Measurements from ENCODE around the gene CHD9. TPM values are rescaled to one million over a fixed set of nuclear protein-coding genes. Genes with fewer than 3 reads are reported as not detected.

CHD9 gene
- total RNA-seq, 2 experiments from 2014 or later: 12.7 to 14.0 TPM

DNA sequence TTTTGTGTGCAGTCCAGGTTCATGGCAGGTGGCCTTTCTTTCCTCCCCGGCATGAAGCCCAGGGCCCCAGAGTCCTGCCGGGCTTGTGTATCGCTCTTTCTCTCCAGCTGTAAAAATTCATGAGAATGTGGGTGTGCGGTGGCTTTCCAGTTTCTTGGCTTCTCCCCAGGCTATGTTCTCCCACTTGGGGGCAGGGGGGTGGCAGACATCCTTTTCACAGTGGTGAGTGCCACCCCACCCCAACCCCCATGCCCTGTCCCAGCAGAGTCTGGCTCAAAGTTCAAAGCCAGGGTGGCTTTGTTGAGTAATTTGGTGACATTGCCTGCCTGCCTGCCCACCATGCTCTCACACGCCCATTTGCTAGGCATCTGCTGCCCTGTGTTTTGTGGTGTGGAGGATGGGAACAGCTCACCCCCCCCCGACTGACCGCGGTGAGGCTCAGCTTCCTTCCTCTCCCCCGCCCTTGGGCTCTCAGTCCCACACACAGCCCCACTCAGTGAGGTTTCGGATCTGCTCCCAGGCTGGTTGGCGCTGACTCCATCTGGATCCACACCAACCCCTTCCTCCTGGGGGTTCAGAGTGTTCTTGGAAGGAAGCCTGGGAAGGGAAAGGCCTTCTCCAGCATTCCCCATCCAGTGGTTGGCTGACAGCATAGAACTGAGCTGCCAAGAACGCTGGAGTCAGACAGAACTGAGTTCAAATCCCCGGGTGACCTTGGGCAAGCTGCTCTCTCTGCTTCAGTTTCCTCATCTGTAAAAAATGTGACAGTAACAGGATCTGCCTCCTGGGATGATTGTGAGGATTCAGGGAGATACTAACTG lies 36.0 kb downstream of the CHD9 start:
- peaks cover 1% of the 10 kb centered on the region for H3K36me3 Mint-ChIP-seq
- peaks cover 17% of the 10 kb centered on the region for H3K4me1 Mint-ChIP-seq
- peaks cover 3% of the 10 kb centered on the region for H3K27me3 Mint-ChIP-seq
- no peak for DNase-seq
- no peaks in the 10 kb centered on the region for H3K9me3 Mint-ChIP-seq
- no peak overlapping the region for H3K4me3 Mint-ChIP-seq
- no peak overlapping the region for H3K27ac Mint-ChIP-seq

DNA sequence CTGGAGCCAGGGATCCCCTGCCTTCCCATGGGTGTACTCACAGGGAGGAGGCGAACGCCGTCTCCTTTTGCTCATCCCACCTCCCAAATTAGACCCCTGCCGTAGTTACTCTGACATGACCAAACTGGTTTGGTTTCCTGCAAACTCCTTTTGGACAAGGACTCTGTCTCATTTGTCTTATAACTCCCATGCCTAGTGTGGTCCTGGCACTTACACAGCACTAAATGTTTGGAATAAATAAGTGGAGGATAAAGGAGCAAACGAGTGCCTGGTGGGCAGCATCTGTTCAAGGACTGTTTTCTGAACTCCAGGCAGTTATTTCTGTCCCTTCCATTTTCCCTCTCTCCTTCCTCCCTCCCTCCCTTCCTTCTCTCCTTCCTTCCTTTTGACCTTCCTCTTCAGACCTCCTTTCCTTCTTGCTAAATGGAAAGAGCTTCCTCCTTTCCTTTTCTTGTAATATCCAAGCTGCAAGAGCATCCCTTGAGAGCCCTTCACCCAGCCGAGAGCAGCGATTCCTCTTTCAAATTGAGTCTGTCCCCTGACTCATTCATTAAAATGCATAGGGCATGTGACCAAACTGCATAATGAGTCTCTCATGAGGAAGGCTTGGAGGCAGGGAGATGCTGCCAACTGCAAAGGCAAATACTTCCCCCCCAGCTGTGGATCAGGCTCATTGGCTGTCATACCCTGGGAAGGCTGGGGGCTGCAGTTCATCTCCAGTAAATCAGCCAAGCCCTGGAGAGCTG lies 36.8 kb downstream of the CHD9 start:
- no peaks in the 10 kb centered on the region for H3K9me3 Mint-ChIP-seq
- peaks cover 3% of the 10 kb centered on the region for H3K27me3 Mint-ChIP-seq
- H3K36me3 Mint-ChIP-seq: peaks cover 1% of the 10 kb centered on the region
- H3K4me3 Mint-ChIP-seq: peak overlapping the region; percentile 38
- no peak for DNase-seq
- peaks cover 15% of the 10 kb centered on the region for H3K4me1 Mint-ChIP-seq
- H3K27ac Mint-ChIP-seq: peak overlapping the region; percentile 71

DNA sequence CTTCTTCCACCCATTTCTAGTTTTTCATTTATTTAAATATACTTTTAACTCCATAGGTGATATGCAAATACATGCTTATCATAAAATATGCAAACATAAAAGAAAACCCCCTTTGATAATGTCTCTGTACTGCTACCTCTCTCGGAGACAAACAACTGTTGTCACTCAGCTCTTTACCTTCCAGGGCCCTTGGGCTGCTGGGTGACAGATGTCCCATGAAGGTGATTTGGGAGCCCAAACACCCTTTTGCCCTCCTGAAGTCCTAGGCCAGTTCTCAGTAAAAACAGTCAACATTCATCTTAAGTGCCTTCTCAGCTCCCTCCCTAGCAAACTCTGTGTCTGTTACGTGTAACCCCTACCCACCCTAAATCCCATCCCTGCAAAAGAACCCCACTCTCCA lies 37.5 kb downstream of the CHD9 start:
- Mint-ChIP-seq H3K4me1 (peaks cover 15% of the 10 kb centered on the region), H3K4me3 (no peak overlapping the region), H3K36me3 (peaks cover 1% of the 10 kb centered on the region), H3K27me3 (peaks cover 3% of the 10 kb centered on the region), H3K9me3 (no peaks in the 10 kb centered on the region), H3K27ac (no peak overlapping the region)
- no peak for DNase-seq

DNA sequence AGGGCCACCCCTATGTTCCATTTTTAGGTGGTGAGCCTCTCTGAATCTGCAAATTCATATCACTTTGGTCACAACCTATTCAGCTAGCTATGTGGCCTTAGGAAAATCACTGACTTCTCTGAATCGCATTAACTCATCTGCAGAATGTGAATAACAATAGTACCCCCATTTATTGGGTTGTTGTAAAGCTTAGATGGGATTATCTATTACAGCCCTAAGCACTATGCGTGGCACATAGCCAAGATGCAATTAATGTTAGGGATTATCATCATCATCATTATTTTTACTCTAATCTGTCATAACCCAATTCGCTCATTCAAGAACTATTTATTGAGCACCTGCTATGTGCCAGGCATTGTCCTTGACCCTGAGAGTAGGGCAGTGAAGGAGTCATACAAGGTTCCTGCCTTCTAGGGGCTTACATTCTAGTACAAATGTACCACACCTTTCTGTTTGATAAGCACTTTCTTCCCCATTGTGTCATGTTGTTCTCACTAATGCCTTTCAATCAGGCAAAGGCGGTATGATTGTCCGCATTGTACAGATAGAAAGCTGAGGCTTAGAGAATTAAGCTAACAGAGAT lies 38.5 kb downstream of the CHD9 start:
- H3K9me3 Mint-ChIP-seq: no peaks in the 10 kb centered on the region
- H3K27ac Mint-ChIP-seq: no peak overlapping the region
- H3K4me3 Mint-ChIP-seq: no peak overlapping the region
- no peak for DNase-seq
- peaks cover 15% of the 10 kb centered on the region for H3K4me1 Mint-ChIP-seq
- H3K36me3 Mint-ChIP-seq: peaks cover 1% of the 10 kb centered on the region
- peaks cover 3% of the 10 kb centered on the region for H3K27me3 Mint-ChIP-seq

DNA sequence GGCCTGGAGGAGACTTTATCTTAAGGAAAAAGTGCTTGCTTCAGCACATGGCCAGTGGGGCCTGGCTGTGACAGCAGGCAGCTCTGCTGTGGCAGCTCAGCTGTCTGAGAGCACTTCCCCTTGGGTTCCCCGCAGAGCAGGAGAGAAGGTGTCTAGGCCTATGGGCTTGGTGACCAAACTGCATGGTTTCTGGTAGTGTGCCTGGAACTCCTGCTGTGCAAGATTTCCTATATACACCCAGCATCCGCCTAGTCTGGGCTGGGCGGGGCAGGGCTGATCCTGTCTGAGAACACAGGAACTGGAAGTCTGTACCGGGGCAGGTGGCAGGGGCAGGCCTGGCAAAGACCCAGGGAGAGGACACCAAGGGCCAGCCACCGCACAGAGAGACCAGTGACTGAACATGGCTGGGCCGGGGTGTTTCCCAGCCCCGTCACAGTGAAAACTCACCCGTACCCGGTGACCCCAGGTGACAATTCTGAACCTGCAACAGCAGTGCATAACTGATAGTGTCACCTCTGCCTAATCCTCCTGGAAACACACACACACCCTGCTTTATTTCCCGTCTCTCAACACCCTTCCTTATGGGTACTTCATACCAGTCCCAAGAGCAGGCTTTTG lies 39.3 kb downstream of the CHD9 start:
- H3K27ac Mint-ChIP-seq: no peak overlapping the region
- H3K9me3 Mint-ChIP-seq: no peaks in the 10 kb centered on the region
- H3K36me3 Mint-ChIP-seq: peaks cover 1% of the 10 kb centered on the region
- peaks cover 24% of the 10 kb centered on the region for H3K4me1 Mint-ChIP-seq
- H3K4me3 Mint-ChIP-seq: no peak overlapping the region
- no peak for DNase-seq
- H3K27me3 Mint-ChIP-seq: peaks cover 3% of the 10 kb centered on the region

DNA sequence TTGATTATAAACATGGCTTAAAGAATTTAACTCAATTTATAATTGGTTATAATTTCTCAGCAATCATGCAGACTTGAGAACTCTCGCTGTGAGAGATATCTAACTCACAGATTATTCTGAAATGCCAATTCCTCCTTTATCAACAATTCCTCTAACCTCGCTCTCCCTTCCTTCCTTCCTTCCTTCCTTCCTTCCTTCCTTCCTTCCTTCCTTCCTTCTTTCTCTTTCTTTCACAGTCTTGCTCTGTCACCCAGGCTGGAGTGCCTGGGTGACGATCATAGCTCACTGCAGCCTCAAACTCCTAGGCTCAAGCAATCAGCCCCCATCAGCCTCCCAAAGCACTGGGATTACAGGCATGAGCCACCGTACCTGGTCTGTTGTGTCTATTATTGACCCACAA lies 42.4 kb downstream of the CHD9 start:
- Mint-ChIP-seq H3K4me3 (no peak overlapping the region), H3K9me3 (no peaks in the 10 kb centered on the region), H3K36me3 (no peaks in the 10 kb centered on the region), H3K4me1 (peaks cover 23% of the 10 kb centered on the region), H3K27me3 (no peaks in the 10 kb centered on the region), H3K27ac (no peak overlapping the region)
- no peak for DNase-seq

DNA sequence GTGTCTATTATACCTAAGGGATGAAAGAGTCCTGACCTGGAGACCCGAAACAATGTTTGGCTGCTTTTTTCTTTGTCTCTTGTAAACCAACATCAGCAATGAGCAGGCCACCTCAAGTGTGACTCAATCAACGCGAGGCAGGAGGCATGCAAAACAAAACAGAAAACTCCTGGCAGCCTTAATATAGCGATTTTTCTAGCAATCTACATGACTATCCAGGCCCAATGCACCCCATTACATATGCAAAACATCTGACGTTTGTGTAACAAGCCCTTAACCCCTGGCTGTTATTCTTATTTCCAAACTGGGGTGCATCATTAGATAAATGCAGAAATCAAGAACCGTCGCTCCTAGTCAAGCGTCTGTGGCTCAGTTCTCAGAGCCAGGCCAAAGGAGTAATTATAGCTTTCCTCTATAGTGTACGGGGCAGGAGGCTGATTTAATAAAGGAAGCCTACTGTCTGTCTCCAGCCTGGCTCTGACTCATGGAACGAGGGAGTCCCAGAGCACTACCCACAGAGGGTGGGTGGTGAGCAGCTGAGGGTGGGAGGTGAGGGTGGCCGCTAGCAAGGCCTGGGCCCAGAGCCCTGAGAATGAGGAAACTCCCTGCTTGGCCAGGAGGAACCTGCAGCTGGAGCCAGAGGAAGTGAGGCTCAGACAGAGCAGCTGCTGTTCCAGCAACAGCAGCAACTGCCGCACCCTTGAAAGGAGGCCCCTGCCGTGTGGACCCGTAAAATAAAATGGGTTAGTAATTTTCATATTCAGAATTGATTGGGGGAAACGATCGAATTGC lies 43.9 kb downstream of the CHD9 start:
- Mint-ChIP-seq H3K9me3 (no peaks in the 10 kb centered on the region), H3K4me1 (peaks cover 21% of the 10 kb centered on the region), H3K27me3 (no peaks in the 10 kb centered on the region), H3K4me3 (peak overlapping the region; percentile 84), H3K27ac (peak overlapping the region; percentile 91), H3K36me3 (no peaks in the 10 kb centered on the region)
- peak; percentile 63 for DNase-seq

DNA sequence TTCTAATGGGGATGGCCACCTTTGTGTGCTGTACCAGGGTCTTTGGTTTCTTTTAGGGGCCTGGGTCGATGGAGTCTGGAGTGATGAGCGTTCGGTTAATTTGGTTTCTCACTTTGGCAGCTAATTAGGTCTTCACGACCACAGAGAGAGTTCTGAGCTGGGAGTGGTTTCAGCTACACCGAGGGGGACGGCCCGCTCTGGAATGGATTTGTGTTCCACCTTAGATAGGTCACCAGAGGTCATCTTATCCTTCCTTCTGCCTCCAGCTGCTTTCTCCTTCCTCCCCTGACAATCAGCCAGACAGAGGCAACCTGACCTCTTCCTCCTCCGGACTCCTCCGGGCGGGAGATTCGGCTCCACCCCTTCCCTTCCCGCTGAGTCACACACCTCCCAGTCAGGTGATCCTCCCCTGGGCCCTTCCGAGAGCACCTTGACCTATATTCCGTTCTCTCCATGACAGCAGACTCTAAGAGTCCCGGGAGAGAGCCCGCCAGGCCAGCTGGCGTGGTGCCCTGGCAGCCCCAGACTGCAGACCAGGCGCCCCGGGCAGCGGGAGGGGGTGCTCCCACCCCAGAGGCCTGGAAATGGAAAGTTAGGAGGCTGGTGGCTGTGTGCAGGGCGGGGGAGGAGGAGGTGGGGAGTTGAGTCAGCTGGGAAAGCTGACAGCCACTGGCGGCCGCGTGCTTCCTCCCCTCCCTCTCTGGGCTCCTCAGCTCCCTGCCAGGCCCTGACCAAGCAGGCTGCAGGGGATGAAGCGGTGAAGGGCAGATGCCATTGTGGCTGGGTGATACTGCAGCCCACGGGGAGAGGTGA lies 44.7 kb downstream of the CHD9 start:
- Mint-ChIP-seq H3K4me1 (peaks cover 20% of the 10 kb centered on the region), H3K27me3 (no peaks in the 10 kb centered on the region), H3K4me3 (peak overlapping the region; percentile 84), H3K36me3 (no peaks in the 10 kb centered on the region), H3K9me3 (no peaks in the 10 kb centered on the region), H3K27ac (peak overlapping the region; percentile 91)
- peak; percentile 61 for DNase-seq

DNA sequence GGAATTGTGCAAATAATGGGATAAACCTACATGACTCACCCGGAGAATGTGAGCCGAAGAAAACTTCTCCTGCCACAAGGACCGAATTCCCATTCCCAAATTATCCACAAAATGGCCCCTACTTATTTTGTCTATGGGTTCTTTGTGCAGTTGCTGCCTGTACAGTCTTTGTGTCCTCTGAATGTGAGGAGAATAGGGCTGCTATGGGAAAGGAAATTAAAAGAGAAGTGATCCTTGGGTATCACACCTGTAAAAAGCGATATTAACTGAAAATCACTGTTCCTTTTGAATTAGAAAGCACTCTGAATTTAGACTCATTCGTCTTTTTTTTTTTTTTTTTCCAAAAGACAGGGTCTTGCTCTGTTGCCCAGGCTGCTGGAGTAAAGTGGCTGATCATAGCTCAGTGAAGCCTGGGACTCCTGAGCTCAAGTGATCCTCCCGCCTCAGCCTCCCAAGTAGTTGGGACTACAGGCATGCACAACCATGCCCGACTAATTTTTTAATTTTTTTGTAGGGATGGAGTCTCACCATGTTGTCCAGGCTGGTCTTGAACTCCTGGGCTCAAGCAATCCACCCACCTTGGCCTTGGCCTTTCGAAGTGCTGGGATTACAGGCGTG lies 45.4 kb downstream of the CHD9 start:
- Mint-ChIP-seq H3K9me3 (no peaks in the 10 kb centered on the region), H3K36me3 (no peaks in the 10 kb centered on the region), H3K4me3 (peak overlapping the region; percentile 84), H3K27me3 (no peaks in the 10 kb centered on the region), H3K4me1 (peaks cover 20% of the 10 kb centered on the region), H3K27ac (no peak overlapping the region)
- DNase-seq: no peak

DNA sequence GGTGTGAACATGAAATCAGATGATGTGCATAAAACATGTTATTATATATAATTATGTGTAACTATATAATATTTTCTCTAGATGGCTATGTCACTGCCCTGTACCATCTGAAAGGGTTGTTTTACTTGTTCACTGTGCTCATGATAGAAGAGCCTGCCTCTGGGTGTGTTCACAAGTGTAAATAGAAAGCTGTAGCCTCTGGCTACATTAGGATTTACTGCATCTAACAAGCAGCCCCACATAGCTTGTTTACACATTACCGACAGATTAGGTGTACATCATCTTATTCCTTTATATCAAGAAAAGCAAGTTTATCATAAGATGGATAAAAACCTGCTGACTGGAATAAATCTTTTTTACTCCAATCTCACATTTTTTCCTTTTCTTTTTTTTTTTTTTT lies 46.1 kb downstream of the CHD9 start:
- DNase-seq: no peak
- Mint-ChIP-seq H3K4me1 (peaks cover 20% of the 10 kb centered on the region), H3K27me3 (no peaks in the 10 kb centered on the region), H3K9me3 (no peaks in the 10 kb centered on the region), H3K4me3 (no peak overlapping the region), H3K36me3 (no peaks in the 10 kb centered on the region), H3K27ac (no peak overlapping the region)

DNA sequence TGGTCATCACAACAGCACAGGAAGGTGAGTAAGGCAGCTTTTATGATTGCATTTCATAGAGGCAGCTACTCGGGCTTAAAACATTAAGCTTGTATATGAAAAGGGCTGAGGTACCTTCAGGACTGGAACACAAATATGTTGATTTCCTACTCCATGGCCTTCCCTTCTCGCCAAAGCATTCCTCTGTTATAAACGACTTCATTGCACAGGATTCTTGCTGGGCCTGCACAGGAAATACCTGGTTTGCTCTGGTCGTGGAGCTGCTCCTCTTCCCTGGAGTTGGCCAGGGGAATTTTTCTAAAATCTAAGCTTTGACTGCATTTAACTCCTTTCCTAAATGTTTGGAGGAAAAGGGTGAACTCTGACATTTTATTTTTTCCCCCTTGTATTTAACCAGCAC lies 49.0 kb downstream of the CHD9 start:
- Mint-ChIP-seq H3K4me1 (peaks cover 14% of the 10 kb centered on the region), H3K27me3 (no peaks in the 10 kb centered on the region), H3K36me3 (no peaks in the 10 kb centered on the region), H3K27ac (no peak overlapping the region), H3K4me3 (no peak overlapping the region), H3K9me3 (no peaks in the 10 kb centered on the region)
- no peak for DNase-seq

DNA sequence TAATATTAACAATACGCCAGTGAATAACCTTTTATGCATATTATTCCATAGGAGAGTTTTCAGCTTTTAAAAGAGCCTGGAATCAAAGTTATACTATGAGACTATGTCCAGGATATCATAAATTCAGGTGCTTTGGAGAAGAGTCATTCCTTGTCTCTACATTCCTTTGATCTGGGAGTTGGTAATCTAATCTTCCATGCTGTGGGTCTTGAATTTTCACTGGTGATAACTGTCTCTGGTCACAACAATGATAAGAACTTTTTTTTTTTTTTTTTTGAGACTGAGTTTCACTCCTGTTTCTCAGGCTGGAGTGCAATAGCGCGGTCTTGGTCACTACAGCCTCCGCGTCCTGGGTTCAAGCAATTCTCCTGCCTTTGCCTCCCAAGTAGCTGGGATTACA lies 50.8 kb downstream of the CHD9 start:
- no peaks in the 10 kb centered on the region for H3K36me3 Mint-ChIP-seq
- H3K27me3 Mint-ChIP-seq: no peaks in the 10 kb centered on the region
- no peak overlapping the region for H3K27ac Mint-ChIP-seq
- H3K4me3 Mint-ChIP-seq: no peak overlapping the region
- H3K4me1 Mint-ChIP-seq: no peaks in the 10 kb centered on the region
- no peaks in the 10 kb centered on the region for H3K9me3 Mint-ChIP-seq
- no peak for DNase-seq

DNA sequence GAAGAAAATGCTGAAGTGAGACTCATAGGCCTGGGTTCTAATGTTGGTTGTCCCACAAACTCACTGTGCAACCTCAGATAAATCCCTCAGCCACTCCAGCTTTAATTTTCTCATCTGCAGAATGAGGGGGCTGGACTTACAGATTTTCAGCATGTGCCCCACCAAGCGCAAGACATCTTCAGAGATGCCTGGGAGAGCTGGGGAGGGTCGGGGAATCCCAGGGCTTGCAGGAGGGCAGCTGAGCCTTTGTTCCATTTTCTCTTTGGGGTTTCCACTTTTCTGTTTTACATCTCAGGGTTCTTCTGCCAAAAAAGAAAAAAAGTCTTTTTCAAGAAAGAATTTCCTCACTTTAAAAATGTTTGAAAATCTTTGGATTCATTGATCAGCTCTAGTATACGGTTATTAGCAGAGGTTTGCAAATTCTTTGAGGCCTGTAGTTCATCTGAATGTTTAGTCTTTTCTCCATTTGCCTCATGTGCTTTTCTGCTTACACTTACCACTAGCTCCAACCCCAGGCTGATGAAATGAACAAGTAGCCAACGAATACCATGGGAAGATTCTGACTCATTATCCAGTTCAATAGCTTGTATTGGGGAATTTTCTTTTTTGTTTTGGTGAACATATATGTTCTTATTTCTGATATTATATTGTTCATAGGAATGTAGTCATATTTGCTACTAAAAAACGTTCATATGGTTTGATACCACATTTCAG lies 56.4 kb downstream of the CHD9 start:
- Mint-ChIP-seq H3K4me3 (no peak overlapping the region), H3K36me3 (no peaks in the 10 kb centered on the region), H3K27me3 (no peaks in the 10 kb centered on the region), H3K9me3 (no peaks in the 10 kb centered on the region), H3K27ac (no peak overlapping the region), H3K4me1 (peaks cover 3% of the 10 kb centered on the region)
- DNase-seq: no peak
